ENCODE results near the gene EHMT1.

The EHMT1 gene

DNA sequence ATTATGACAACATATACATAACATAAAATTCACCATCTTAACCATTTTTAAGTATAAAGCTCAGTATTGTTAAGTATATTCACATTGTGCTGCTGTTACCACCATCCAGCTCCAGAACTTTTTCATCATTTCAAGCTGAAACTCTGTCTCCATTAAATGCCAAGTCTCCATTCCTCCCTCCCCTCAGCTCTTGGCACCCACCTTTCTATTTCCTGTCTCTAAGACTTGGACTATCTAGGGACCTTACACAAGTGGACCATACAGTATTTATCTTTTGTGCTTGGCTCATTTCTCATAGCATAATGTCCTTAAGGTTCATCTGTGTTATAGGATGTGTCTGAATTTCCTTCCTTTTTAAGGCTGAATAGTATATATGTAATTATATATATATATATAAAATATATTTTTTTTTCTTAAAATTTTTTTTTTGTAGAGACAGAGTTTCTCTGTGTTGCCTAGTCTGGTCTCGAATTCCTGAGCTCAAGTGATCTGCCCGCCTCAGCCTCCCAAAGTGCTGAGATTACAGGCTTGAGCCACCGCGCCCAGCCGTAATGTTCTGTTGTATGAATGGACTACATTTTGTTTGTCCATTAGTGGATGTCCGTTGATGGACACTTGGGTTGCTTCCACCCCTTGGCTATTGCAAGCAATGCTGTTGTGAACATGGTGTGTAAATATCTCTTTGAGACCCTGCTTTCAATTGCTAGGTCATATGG, 72.3 kb downstream of the EHMT1 start:
- TF ChIP-seq, protein P1, sequence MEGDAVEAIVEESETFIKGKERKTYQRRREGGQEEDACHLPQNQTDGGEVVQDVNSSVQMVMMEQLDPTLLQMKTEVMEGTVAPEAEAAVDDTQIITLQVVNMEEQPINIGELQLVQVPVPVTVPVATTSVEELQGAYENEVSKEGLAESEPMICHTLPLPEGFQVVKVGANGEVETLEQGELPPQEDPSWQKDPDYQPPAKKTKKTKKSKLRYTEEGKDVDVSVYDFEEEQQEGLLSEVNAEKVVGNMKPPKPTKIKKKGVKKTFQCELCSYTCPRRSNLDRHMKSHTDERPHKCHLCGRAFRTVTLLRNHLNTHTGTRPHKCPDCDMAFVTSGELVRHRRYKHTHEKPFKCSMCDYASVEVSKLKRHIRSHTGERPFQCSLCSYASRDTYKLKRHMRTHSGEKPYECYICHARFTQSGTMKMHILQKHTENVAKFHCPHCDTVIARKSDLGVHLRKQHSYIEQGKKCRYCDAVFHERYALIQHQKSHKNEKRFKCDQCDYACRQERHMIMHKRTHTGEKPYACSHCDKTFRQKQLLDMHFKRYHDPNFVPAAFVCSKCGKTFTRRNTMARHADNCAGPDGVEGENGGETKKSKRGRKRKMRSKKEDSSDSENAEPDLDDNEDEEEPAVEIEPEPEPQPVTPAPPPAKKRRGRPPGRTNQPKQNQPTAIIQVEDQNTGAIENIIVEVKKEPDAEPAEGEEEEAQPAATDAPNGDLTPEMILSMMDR (conservative IDR thresholded peaks at IDR 0.05) = no peak
- peak overlapping the region; percentile 73 for H3K27ac ChIP-seq

DNA sequence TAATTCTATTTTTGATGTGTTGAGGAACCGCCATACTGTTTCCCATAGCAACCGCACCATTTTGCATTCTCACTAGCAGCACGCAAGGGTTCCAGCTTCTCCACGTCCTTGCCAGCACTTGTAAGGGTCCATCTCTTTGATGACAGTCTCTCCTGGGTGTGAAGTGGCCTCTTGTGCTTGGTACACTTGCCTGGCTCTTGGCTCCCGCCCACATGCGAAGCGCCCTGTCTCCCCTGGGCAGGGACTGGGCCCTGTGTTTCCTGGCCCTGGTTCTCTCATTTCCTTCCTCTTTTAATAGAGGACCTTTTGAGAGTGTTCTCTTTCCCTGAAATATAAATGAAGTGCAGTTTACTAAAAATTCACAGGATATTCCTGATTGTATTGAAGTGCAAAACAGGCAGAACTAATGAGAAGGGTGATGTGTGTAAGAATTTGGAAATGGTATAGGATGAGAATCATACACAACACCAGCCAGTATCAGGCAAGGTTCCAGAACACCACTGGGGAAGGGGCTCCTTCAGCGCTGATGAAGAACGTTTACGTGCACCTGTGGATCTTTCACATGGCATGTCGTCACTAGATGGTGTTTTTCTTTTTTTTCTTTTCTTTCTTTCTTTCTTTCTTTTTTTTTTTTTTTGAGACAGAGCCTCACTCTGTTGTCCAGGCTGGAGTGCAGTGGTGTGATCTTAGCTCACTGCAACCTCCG, 73.0 kb downstream of the EHMT1 start:
- TF ChIP-seq, protein P1 (conservative IDR thresholded peaks at IDR 0.05) = no peak
- peak overlapping the region; percentile 73 for H3K27ac ChIP-seq

DNA sequence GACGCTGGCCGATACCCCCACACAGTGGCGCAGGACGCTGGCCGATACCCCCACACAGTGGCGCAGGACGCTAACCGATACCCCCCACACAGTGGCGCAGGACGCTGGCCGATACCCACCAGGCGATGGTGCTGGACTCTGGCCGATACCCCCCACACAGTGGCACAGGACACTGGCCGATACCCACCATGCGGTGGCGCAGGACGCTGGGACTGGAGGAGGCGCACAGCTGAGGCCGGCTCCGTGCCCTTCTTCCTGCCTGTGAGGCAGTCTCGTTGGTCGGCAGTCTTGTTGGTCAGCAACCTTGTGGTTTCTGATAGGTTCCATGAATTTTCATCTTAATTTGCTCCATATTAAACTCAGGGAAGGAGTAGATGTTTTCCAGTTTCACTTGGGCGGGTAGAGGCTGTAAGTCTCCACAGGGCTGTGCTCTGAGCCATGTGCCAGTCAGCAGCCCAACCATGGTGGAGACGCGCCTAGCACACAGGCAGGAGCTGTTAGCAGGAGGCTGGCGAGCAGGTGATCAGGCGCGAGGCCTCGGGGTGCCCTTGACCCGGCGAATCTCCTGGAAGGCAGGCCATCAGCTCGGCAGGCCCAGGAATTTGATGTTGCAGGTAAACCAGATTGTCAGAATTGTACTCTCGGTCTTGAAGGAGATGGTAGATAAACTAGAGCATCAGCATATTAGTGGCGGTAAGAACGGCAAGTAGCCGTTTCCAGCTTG, 75.6 kb downstream of the EHMT1 start:
- TF ChIP-seq, protein P1 (conservative IDR thresholded peaks at IDR 0.05) = no peak
- peak overlapping the region; percentile 21; the same call in 1 of the 2 replicates for H3K27ac ChIP-seq

DNA sequence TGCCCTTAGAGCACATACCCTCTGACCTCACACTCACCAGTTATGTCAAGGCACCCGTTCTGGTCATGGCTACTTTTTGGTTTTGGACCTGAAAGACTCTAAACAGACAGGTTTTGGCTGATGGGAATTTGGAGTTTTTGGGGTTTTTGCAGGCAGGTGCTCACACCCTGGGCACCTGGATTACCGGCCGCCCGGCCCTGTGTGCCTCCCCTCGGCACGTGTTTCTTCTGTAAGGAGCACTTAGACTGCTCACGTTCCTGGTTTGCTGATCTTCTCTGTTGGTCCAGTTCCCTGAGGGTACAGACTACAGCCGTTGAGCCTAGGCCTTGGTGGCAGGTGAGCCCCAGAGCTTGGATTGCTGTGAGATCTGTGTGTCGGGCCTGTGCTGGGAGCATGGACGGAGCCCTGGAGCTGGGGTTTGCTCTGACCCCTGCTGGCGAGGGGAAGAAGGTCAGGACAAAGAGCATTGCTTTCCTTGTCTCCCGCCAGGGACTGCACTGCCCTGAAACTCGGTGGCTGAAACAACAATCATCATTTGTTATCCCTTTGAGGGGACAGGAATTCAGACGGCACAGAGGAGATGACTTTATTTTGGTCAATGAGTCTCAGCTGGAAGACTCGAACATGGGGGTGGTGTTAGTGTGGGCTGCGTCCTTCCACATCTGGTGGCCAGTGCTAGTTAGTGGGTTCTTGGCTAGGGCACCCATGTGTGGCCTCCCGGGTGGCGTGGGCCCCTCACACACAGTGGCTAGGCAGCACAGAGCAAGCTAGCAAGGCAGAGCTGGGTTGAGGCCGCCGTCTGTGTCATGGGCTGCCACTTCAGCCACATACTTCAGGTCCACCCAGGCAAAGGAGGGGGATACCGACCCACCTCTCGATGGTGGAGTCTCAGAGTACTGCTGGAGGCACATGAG, 76.4 kb downstream of the EHMT1 start:
- TF ChIP-seq, protein P1 (conservative IDR thresholded peaks at IDR 0.05) = peak; percentile 70
- H3K27ac ChIP-seq = peak overlapping the region; percentile 21; the same call in 1 of the 2 replicates

DNA sequence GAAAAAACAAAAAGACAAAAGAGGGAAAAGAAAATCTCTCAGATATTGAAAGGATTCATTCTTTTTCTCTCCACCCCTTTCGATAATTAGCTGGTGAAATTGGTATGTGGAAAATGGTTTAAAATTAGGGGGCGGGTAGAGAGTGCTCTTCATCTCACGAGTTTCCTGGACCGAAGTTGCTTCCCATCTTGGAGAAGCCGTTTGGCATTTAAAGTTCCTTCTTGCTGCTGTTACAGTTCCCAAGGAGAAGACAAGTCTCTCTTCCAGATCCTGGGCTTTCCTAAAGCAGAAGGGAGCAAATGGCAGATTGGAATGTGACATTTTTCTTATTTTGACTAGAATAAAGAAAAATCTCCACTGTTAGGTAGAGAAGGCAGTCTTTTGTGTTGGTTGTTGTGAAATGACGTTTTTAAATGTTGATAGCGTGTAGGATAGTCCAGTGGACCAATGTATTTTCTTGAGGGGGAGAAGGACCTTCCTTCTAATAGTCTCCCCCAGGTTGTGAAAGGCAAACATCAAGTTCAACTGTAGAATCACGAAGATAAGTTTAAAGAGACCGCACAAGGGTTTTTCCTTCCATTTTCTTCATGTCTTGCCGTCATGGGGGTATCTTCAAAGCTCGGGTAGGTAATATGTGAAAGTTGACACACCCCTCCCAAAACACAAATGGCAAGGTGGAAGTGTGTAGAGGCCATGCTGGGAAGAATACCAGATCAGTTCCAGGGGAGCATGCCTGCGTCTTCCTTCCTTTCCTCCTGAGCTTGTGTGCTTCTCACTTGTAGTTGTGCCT, 77.5 kb downstream of the EHMT1 start:
- H3K27ac ChIP-seq = peak overlapping the region; percentile 74; the same call in 1 of the 2 replicates
- TF ChIP-seq, protein P1 (conservative IDR thresholded peaks at IDR 0.05) = no peak

DNA sequence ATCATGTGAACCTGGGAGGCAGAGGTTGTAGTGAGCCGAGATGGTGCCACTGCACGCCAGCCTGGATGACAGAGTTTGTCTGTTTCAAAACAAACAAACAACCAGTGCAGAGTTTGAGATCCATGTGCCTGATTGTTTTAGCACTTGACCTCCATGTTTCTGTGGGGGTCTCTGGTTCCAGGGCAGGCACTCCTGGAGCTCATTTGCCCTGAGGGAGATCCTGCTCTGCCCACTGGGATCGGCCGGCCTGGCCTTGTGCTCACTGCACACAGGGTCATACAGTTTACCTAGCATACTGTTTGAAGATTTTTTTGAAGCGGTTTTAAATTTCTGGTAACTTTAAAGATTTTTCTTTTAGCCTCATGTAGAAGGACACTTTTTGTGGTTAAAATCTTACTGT, 78.4 kb downstream of the EHMT1 start:
- TF ChIP-seq, protein P1 (conservative IDR thresholded peaks at IDR 0.05) = no peak
- peak overlapping the region; percentile 74 for H3K27ac ChIP-seq
